C4-2B (cell line): ENCODE results near the gene NFATC2.

Experiments
- CTCF ChIP-seq: fragments of 450-650 bp; conservative IDR thresholded peaks from 2 replicates; pipeline ENCODE4 v1.5.1; 2017; ENCODE audit warnings: mild to moderate bottlenecking
- ZFX ChIP-seq: fragments of 450-650 bp; IDR thresholded peaks from 2 replicates; pipeline ENCODE4 v1.6.1; 2017

GRCh38 chr20:51363378-51363777 is 179.1 kb downstream of the NFATC2 start:
- TF ChIP-seq CTCF (no peak), ZFX (no peak)
